Activated gamma-delta T cell treated with anti-CD3 and anti-CD28 coated beads, Interleukin-2, amount 50 U/mL, for 16 hours (primary cell): ENCODE data around the gene RAB11FIP3.
"Not testable (repeated sequence)": the region's sequence is repeated elsewhere in the genome, so short reads cannot be mapped to it uniquely, and the experiment has no call there.

Experiments
- DNase-seq: peaks from one replicate; pipeline ENCODE4 v3.0.0-alpha.2; 2020; ENCODE audit warnings: low read depth

RAB11FIP3 gene

DNA sequence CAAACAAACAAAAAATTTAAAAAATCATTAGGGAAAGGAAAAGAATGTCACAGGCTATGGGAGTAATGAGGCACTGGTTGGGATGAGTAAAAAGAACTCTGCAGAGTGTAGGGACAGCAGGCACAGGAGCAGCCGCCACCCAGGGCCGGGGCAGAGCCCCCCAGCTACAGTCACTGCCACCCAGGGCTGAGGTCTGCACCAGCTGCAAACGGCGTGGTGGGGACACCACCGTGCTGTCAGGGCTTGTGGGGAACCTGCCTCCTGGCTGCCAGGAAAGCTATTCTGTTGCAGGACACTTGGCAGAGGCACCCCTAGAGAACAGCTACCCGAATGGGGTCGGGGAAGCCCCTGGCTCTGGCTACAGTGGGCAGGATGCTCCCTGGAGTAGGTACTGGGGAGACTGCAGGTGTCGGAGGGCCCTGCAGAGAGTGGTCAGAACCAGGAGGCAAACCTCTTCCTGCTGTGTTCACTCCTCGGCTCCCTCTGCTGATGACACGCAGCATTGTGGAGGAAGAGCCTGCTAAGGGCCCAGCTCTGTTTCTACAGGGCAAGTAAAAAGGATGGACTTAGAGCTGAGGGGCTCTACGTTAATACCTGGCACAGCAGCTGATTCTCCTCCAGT is 69.8 kb downstream of the RAB11FIP3 start:
- DNase-seq: no peak

DNA sequence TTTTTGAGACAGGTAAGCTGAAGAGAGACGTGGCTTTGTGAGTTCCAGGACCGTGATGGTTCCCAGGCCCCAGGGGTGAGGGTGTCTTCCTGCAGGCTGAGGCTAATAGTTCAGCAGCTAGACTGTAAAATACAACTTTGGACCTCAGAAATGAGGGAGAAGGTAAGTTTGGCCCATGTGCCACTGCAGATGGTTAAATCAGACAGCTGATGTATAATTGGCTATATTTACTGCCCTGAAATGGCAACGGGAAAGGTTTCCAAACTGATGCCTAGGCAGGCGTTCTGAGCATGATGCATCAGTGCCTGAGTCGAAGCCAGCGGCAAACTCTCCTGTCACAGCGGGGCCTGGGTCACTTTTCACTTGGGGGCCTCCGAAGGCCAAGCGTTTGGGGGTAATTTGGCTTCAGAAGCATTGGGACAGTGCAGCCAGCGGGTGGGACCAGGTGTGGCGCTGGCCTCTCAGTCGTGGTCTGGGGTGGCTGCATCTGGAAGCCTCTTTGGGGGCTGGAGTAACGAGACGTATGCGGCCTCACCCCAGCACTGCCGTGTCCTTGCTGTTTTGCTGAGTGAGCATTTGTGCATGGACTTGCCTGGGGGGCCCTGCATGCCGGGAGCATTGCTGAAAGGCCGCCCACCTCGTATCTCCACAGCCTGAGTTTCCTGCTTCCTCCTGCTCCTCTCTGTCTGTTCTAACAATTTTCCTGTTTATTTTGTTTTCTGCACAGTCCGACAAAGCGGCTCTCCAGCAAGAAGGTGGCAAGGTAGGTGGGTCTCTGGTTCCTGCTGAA is 70.8 kb downstream of the RAB11FIP3 start:
- no peak for DNase-seq

DNA sequence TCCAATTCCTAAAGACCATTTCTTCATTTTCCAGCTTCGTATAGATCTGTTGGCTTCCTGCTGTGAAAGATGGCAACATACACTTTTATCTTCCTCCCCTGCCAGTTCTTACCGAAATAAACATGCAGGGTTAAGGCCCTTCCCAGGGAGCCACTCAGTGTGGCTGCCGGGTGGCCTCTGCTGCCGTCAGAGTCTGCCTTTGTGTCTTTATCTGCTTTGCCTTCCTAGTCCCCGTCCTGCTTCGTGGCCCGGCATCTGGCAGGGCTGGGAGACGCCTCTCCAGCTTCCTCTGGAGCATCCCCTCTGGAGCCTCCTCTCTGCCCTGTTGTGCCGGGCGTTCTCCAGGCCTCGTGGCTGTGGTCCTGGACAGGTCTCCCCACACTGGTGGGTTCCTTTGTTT is 71.8 kb downstream of the RAB11FIP3 start:
- no peak for DNase-seq

DNA sequence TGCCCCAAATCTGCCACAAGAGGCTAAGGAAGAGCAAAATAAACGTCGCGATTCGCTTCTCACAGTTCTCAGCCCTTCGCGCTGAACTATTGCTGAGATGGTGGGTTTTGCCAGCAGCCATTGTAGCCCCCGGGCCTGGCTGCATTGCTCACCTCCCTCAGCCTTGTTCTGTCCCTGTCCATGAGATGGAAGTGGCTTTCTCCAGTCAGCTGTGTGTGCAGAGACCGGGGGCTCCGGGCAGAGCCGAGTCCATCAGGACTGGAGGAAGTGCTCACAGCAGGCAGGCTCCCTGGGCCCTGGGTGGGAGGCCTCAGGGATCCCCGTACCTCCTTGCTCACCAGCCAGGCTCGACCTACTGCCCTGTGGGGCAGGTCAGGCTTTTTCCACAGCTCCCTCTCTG is 74.5 kb downstream of the RAB11FIP3 start:
- no peak for DNase-seq

DNA sequence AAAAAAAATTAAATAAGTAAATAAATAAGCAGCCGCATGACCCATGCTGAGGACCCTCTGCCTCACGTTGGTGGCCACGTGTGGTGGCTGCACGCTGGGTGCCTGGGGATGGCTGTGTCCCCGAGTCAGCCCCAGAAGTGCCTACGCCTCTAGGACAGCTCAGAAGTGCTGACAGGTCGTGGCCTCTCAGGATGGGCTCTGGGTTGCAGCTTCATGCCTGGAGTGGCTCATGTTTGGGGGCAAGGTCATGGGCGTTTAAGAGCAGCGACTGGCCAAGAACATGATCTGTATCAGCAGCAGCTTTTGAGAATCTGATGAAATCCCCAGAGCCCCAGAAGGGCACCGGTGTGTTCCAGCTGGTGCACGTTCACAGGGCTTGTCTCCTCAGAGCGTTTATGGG is 75.3 kb downstream of the RAB11FIP3 start:
- no peak for DNase-seq

DNA sequence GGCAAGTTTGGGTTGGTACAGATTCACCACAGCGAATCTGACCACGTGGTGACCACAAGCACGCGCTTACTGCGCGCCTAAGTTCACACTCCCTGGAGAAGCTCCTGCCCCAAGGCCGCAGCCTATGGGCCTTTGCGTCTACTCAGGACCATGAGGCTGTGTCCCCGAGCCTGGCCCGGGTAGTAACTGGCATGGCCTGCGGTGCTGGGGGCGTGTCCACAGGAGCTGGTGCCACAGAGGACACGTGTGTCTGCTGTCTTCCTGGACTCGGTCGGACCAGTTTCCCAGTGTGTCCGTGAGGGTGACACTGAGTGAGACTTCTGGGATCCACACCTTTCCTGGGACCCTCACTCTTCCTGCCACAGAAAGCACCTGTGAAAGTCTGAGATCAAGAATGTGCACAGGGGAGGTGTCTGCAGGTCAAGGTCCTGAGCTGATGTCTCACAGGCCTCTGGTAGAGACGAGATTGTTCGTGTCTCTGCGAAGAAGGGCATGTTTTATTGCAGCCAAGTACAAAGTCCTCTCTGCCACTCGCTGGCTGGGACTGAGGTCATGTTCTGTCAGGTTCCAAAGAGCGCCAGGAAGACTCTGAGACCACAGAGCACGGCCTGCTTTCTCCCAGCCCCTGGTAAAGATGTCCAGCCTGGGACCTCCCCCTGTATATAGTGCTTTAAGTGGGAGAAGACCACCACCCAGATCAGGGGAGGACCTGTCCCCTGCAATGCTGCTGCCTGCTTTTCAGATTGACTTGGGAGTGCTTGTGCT is 76.9 kb downstream of the RAB11FIP3 start:
- no peak for DNase-seq

DNA sequence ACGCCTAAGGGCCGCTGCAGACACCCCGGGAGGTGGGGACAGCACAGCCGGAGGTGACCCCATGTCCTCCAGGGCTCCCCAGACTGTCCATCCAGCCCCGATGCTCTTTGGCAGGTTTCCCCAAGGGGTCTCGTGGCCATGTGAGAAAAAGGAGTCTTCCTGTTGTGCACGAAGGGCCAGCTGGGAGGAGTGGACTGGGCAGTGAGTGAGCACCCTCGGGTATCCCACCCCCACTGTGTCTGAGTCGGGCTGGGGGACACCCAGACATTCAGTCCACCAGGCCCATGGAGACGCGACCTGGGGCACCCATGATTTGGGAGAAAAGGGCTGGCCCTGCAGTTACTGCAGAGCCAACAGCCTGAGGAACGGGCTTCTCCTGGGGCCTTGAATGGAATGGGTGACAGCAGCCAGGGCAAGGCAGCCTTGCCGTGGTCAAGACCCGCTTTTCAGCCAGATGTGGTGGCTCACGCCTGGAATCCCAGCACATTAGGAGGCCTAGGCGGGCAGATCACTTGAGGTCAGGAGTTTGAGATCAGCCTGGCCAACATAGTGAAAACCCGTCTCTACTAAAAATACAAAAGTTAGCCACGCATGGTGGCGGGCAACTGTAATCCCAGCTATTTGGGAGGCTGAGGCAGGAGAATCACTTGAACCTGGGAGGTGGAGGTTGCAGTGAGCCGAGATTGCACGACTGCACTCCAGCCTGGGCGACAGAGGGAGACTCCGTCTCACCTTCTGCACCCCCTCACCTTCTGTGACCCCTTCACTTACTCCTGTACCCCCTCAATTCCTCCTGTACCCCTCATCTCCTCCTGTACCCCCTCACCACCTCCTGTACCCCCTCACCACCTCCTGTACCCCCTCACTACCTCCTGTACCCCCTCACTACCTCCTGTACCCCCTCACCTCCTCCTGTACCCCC is 78.0 kb downstream of the RAB11FIP3 start:
- no peak for DNase-seq

DNA sequence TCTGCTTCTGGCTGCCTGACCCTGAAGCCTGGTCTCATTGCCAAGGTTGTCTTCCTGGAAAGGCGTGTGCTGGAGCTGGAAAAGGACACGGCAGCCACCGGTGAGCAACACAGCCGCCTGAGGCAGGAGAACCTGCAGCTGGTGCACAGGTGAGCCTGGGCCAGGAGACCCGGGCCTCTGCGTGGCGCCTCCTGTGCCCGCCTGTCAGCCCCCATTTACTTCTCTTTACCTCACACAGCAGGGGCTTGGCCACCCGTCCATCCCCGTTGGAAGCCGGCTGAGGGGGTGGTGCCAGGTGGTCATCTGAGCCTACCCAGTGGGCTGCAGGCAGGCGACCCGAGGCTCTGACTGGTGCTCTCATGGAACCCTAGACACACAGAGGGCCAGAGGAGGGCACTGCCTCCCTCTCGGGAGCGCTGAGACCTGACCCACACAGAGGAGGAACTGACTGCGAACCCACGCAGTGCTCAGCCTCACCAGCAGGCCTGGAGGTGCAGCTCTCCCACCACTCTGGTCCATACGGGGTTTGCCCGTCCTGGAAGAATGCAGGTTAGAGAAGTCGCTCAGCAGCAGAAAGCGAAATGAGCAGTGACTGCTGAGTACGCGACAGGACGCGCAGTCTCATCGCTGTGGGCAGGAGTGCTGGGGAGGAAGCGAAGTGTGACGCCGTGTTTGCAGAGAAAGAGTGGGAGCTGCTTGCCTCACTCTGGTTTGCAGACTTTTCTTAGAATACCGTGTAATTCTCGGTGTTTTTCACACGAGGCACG is 80.2 kb downstream of the RAB11FIP3 start:
- no peak for DNase-seq

DNA sequence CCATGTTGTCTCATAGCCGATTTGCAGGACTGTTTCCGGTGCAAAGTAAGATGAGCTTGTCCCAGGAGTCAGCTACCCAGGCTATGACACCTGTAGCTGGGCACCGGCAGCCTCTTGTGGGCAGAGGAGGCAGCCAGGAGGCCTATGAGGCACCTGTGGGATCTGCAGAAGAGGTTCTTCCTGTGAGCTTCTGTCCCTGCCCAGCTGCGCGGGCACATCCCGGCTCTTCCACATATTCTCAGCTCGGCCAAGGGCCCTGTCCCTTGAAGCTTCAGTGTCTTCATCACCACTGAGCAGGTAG is 80.7 kb downstream of the RAB11FIP3 start:
- no peak for DNase-seq

DNA sequence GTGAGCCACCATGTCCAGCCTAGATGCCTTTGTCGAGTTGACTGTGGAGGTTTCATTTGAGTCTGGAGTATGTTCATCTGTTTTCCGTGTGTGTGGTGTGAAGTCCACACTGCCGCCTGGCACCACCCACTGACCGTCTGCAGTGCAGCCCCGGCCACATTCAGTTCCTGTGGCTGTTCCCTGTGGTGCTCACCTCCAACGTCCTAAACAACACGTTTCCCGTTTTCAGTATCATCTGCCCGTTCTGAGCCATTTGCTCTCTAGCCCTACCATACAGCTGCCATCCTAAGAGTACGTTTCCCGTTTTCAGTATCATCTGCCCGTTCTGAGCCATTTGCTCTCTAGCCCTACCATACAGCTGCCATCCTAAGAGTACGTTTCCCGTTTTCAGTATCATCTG is 82.1 kb downstream of the RAB11FIP3 start:
- DNase-seq: not testable (repeated sequence)

DNA sequence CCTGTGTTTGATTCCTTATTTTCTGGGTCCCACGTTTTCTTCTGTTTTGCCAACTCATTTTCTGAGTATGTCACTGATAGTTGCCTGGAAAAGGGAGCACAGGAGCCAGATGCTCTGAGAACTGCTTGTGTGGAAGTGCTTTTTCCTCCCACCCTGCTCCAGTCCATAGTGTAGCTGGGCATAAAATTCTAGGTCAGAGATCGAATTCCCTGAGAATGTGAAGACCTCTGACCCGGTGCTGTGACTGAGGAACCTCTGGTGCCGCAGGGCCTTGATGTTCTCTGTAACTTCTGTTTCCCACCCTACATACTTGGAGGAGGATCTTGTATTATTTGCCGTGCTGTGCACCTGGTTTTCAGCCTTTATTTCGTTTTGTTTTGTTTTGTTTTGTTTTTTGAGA is 82.5 kb downstream of the RAB11FIP3 start:
- DNase-seq: no peak

DNA sequence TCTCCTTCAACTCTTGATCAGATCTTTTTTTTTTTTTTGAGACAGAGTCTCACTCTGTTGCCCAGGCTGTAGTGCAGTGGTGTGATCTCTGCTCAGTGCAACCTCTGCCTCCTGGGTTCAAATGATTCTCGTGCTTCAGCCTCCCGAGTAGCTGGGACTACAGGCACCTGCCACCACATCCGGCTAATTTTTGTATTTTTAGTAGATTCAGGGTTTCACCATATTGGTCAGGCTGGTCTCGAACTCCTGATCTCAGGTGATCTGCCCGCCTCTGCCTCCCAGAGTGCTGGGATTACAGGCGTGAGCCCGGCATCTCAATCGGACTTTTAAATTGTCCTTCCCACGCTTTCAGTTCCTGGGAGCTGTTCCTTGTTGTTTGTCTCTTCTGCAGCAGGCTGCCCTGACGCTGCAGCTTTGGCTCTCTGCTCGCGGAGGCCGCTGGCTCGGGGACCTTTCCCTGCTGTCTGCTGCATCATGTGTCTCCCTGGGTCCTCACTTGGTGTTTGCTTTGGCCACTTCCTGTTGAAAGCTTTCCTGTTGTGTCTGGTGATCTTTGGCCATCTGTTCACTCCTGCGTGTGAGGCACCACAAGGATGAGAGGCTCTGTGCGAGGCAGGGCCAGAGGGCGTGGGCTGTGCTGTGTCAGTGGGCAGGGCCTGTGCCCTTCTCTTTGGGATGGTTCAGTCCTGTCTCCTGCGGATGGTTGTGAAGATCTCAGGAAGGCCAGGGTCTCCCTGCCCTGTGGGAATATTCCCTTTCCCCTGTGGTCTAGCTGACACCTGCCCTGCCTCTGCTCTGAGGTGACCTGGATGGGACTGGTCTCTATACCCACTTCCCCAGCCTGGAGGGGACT is 83.7 kb downstream of the RAB11FIP3 start:
- DNase-seq: no peak

DNA sequence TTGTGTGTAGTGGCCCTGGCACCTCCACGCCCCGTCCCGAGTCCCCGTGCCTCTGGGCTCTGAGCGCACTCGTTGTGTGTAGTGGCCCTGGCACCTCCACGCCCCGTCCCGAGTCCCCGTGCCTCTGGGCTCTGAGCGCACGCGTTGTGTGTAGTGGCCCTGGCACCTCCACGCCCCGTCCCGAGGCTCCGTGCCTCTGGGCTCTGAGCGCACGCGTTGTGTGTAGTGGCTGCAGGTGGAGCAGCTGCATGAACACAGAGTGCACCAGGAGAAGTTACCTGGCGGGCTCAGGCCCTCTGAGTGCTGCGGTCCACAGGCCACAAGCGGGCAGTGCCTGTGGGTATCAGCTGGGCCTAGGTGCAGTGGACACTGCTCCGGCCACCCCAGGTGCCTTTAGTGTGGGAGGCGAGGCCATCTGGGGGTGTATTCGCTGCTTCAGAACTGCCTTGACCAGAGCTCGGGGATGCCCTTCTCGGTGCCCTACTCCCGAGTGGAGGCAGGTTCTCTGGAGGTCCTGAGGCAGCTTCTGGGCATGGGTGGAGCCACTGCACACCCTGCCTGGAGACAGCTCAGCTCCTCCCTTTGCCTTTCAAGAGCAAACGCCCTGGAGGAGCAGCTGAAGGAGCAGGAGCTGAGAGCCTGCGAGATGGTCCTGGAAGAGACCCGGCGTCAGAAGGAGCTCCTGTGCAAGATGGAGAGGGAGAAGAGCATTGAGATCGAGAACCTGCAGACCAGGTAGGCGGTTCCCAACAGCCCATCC is 84.8 kb downstream of the RAB11FIP3 start:
- DNase-seq: no peak

DNA sequence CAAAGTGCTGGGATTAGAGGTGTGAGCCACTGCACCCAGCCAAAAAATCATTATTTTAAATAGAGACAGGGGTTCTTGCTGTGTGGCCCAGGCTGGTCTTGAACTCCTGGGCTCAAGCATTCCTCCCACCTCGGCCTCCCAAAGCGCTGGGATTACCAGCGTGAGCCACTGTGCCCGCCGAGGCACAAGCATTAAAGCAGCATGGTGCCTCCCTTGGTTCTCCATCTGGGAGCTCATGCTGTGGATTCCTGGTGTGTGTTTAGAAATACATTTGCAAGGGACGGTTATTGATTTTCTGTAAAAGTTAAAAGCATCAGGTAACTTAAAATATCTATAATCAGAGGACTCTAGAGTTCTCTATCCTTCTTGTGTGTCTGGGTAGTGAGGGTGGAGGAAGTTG is 87.4 kb downstream of the RAB11FIP3 start:
- no peak for DNase-seq

DNA sequence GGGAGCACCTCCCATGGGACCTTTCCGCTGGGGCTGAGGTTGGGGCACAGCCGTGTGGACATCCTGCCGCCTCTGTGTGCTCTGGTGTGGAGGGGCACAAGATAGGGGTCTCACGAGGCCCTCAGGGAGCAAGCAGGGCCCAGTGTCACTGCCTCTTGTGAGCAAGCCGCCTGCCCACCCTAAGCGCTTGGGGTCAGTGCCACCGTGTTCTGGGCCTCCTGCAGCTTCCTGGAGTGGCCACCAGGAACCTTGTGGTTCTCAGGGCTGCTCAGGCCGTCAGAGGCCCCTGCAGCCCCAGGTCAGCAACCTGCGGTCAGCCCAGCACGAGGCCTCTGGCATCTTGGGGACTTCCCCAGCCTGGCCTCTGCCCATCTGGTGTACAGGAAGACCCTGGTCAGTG is 88.5 kb downstream of the RAB11FIP3 start:
- no peak for DNase-seq

DNA sequence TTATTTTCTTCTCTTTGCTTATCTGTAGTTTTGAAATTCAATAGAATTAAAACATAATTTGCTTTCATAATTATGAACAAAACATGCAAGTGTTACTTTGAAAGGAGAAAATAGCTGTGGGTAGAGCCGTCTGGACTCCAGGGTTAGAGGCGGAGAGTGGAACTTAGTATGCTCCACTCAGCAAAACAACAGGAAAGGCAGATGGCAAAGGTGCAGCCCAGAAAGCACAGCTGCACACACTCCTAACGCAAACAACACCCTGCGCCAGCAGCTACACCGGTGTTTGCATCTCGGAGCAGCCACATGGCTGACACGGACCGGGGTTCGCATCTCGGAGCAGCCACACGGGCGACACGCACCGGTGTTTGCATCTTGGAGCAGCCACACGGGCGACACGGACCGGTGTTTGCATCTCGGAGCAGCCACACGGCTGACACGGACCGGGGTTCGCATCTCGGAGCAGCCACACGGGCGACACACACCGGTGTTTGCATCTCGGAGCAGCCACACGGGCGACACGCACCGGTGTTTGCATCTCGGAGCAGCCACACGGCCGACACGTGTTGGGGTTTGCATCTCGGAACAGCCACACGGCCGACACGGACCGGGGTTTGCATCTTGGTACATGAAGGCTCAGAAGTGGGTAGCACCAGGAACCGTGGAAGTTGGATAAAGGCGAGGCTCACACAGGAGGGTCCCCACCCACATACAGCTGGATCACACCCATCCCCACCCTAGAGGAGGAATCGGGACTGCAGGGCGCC is 89.9 kb downstream of the RAB11FIP3 start:
- DNase-seq: no peak

DNA sequence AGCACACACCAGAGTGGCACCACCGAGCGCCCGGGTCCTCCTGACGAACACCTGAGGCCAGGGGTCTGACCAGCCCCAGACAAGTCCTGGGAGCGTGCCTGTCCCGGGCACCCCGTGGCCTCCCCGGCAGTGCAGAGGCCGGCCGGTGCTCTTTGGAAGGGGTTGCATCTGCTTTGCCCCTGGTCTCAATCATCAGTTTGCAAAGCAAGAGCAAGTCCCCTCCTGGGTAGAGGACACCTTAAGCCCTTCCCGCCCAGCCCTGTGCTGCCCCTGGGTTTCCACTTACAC is 90.4 kb downstream of the RAB11FIP3 start:
- DNase-seq: no peak

DNA sequence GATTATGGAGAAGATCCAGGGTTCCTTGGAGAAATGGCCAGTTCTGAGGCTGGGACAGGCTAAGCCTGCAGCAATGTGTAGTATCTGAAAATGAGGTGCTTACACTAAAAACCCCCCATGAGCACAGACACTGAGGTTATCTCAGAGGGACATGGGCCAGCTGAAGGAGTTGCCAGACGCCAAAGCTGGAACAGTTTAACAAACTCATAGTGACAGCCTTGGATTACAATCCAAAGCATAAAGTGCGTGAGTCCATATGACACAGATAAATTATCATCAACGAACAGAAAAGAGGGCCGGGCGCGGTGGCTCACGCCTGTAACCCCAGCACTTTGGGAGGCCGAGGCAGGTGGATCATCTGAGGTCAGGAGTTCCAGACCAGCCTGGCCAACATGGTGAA is 90.9 kb downstream of the RAB11FIP3 start:
- DNase-seq: no peak

DNA sequence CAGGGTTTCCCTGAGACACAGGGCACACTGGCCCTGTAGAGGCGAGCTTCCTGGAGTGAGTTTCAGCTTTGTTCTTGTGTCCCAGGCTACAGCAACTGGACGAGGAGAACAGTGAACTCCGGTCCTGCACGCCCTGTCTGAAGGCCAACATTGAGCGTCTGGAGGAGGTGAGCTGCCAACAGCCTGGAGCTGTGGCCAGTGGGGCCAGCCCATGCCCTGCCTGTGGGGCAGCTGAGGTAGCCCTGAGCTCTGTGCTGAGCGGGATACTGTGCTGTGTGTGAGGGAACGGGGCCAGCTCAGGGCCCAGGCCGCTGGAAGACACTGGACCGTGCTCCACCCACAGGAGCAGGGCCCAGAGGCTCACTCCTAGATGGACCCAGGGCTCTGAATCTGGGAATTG is 93.4 kb downstream of the RAB11FIP3 start:
- DNase-seq: no peak
